ENCODE measurements around the gene TMEM9B.

Gene TMEM9B

GRCh38 chr11:8934742-8935488, 29.3 kb downstream of the TMEM9B start:
- no peak for DNase-seq (ENCODE audit: low spot score)
- TF ChIP-seq, protein P1, sequence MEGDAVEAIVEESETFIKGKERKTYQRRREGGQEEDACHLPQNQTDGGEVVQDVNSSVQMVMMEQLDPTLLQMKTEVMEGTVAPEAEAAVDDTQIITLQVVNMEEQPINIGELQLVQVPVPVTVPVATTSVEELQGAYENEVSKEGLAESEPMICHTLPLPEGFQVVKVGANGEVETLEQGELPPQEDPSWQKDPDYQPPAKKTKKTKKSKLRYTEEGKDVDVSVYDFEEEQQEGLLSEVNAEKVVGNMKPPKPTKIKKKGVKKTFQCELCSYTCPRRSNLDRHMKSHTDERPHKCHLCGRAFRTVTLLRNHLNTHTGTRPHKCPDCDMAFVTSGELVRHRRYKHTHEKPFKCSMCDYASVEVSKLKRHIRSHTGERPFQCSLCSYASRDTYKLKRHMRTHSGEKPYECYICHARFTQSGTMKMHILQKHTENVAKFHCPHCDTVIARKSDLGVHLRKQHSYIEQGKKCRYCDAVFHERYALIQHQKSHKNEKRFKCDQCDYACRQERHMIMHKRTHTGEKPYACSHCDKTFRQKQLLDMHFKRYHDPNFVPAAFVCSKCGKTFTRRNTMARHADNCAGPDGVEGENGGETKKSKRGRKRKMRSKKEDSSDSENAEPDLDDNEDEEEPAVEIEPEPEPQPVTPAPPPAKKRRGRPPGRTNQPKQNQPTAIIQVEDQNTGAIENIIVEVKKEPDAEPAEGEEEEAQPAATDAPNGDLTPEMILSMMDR (IDR thresholded peaks at IDR 0.05; ENCODE audit: extremely low read depth, missing control alignments): no peak

DNA sequence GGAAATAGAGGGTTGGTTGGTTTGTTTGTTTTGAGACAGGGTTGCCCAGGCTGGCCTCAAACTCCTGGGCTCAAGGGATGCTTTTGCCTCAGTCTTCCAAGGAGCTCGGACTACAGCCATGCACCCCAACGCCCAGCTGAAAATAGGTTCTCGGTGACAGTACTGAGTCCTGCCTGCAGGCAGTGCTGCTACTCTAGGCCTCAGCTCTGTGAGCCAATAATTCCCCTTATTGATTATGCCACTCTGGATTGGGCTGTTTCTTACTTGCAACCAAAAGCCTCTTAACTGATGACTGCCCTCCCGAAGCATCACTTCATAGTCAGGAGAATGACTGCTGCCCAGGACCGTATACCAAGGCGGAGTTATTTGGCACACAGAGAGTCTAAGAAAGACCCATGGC, 30.3 kb downstream of the TMEM9B start:
- TF ChIP-seq, protein P1 (IDR thresholded peaks at IDR 0.05; ENCODE audit: extremely low read depth, missing control alignments): no peak
- no peak for DNase-seq (ENCODE audit: low spot score)

DNA sequence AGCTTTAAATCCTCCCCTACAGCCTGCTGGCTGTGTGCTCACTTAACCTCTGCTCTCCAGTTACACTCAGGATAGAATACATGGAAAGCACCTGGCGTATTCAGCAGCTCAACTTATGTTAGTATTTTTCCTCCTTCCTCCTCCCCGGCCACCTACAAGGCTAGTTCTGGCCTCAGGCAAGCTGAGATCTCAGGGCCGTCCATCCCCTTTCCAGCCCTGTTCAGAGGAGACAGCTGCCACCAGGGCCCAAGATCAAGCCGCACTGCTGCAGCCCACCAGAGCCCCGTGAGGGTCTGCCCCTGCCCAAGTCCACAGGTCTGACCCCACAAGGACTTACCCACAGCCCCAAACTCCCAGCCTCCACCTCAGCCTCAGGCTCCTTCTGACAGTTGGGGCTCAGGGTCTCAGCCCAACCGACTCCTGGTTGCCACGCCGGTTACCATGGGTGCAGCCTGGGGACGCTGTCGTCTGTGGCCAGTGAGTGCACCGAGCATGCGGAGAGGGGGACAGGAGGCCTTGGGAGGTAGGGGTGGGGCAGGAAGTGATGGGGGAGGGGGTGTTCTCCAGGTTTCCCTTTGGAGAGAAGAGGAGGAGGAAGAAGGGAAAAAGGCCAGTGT, 31.6 kb downstream of the TMEM9B start, which contains the start of gene C11orf16:
C11orf16 (minus strand) TSS at position 384 of the 617 bp plus-strand sequence. CDS start 639 bp downstream, outside the sequence.
- TF ChIP-seq, protein P1 (IDR thresholded peaks at IDR 0.05; ENCODE audit: extremely low read depth, missing control alignments): no peak
- DNase-seq (ENCODE audit: low spot score): no peak

GRCh38 chr11:8930456-8931175, 33.6 kb downstream of the TMEM9B start:
- TF ChIP-seq, protein P1 (IDR thresholded peaks at IDR 0.05; ENCODE audit: extremely low read depth, missing control alignments): no peak
- no peak for DNase-seq (ENCODE audit: low spot score)

- DNase-seq (ENCODE audit: low spot score): no peak
- TF ChIP-seq, protein P1 (IDR thresholded peaks at IDR 0.05; ENCODE audit: extremely low read depth, missing control alignments): no peak
These were observed 35.1 kb downstream of the TMEM9B start for GRCh38 chr11:8928981-8929615.

DNA sequence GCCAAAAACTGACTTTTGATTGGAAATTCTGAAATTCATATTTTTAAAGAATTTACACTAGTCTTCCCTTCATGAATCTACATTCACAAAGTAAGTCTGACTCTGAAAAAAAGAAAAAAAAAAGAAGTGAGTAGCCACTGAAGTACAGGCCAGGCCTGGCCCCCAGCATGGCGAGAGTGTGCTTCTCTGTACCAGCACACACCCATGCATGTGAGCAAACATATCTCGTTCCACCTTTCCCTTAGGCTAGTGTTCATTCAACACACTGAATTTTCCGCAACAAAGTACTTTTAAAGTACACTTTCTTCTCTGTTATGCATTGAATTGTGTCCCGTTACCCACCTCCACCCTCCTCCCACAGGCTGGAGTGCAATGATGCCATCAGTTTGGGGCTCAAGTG, 36.0 kb downstream of the TMEM9B start:
- TF ChIP-seq, protein P1 (IDR thresholded peaks at IDR 0.05; ENCODE audit: extremely low read depth, missing control alignments): no peak
- no peak for DNase-seq (ENCODE audit: low spot score)
